Hepatocyte (in vitro differentiated cells): ENCODE measurements around the gene LRP1B.

Source experiments
- CTCF ChIP-seq: fragments of 200-600 bp; sonication (generic); IDR thresholded peaks from 2 replicates; pipeline ENCODE4 v1.5.1; 2016; ENCODE audit warnings: antibody characterized with exemption, mild to moderate bottlenecking; ENCODE audit not compliant: poor library complexity
- EZH2 ChIP-seq: fragments of 200-600 bp; sonication (generic); IDR thresholded peaks from 2 replicates; pipeline ENCODE4 v1.6.1; 2016; ENCODE audit warnings: antibody characterized with exemption, mild to moderate bottlenecking, borderline replicate concordance
- EZH2phosphoT487 ChIP-seq: fragments of 200-600 bp; sonication (generic); IDR thresholded peaks from one replicate; pipeline ENCODE4 v1.6.1; 2018; ENCODE audit warnings: antibody characterized with exemption, mild to moderate bottlenecking, low read depth, moderate library complexity; ENCODE audit not compliant: unreplicated experiment, severe bottlenecking

GRCh38 chr2:141947396-141948114 lies 183.3 kb downstream of the LRP1B start:
- TF ChIP-seq CTCF (no peak), EZH2 (no peak), EZH2phosphoT487 (no peak)
